HG03108 (cell line): ENCODE data around the gene UCN3.

Experiments used
- ATAC-seq: cut with Tn5 transposase; IDR thresholded peaks from one replicate; pipeline ENCODE4 v1.9.1; 2021; ENCODE audit warnings: moderate library complexity; ENCODE audit not compliant: unreplicated experiment

The UCN3 gene, protein sequence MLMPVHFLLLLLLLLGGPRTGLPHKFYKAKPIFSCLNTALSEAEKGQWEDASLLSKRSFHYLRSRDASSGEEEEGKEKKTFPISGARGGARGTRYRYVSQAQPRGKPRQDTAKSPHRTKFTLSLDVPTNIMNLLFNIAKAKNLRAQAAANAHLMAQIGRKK

DNA sequence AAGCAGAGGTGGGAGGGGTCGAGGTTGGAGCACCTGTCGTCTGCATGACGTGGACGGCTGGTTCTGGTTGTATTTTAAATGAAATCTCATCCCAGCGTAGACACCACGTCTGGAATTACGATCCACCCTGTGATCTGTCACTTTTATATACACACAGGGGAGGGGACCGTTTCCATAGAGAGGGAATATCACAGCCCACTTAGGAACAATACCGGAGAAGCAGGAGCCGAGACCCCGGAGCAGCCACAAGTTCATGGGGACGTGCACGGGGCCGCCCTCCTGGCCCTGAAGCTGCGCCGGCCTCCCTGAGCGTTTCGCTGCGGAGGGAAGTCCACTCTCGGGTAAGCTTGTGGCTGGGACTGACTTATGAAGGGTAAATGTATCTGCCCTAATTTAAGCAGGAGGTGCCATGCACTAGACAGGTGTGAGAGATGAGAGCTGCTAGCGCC is at the start of gene UCN3:
UCN3 (plus strand) TSS at position 77 of the 449 bp plus-strand sequence. CDS start 8,755 bp downstream, outside the sequence.
- no peak for ATAC-seq

DNA sequence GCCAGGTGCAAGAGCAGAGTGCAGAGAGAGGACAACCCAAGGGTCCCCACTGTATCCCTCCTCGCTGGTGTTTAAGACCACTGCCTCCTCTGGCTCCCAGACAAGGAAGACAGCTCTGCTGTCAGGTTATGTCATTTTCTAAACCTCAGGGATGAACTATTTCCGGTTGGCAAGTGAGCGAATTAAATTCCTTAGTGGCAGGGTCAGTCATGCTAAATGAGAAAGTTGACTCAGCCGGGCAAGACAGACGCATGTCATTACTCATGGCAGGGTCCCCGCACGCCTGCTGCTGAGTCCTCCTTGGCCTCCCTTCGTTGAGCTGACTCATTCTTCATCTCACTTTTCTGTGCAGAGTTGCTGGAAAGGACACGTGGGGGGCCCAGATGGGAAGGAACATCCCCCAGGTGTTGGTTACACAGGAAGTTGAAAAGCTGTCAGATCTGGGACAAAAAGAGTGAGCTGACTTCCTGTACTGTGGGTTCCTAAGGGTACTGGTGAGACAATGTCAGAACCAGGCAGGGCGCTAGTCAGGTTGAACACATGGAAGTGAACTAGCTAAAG is 47.1 kb upstream of the UCN3 start:
- no peak for ATAC-seq

GRCh38 chr10:5318148-5318547 is 46.6 kb upstream of the UCN3 start:
- no peak for ATAC-seq

- ATAC-seq = no peak
These were observed 44.9 kb upstream of the UCN3 start for GRCh38 chr10:5319863-5320262.

GRCh38 chr10:5321273-5321672 is 43.5 kb upstream of the UCN3 start:
- no peak for ATAC-seq

GRCh38 chr10:5323446-5323845 is 41.3 kb upstream of the UCN3 start:
- no peak for ATAC-seq

- no peak for ATAC-seq
These were observed 39.7 kb upstream of the UCN3 start for GRCh38 chr10:5325076-5325475.

GRCh38 chr10:5334196-5334880 is 30.4 kb upstream of the UCN3 start:
- ATAC-seq = no peak

DNA sequence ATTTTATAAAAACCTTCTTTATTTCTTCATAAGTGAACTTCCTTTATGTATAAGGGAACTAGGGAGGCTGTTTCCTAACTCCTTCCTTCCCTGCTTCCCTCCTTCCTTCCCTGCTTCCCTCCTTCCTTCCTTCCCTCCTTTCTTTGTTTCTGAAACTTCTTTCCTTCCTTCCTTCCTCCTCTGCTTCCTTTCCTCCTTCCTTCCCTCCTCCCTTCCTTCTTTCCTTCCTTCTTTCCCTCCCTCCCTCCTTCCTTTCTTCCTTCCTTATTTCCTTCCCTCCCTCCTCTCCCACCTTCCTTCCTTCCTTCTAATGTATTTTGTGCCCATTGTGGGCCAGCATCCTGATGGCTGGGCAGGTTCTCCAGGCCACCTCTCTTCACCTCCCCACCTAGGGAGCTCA is 26.8 kb upstream of the UCN3 start:
- ATAC-seq = no peak

DNA sequence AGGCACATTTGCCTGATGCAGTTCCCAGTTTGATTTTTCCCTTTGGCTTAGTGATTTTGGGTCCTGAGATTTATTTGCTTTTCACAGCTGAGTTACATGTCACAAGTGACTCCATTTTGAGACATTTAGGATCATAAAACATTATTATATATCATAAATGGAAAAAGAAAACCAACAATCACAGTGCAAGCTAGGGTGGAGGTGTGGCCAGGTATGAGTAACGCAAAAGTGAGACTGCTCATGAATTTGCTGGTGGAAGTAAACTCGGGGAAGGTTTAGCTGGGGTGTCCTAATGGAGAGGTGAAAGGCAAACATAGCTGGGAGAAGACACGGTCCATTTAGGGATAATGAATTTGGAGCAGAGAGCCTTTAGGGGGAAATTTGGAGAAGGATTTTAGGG is 21.7 kb upstream of the UCN3 start:
- no peak for ATAC-seq

DNA sequence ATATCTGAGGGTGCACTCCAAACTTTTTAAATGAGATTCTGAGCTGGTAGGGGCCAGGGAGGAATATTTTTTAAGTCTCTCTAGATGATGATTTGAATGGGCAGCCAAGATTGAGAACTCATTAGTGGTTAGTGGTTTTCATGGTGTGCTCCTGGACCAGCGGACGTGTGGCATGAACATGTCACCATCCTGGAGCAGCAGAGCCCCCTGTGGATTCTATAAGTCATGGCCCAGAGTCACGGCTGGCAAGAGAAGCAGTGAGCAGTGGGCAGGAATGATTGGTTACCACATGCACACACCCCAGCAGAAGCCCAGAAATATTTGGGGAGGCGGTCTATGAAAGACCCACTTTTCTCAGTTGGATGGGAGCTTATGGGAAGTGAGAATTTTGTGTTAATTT is 21.2 kb upstream of the UCN3 start:
- no peak for ATAC-seq

DNA sequence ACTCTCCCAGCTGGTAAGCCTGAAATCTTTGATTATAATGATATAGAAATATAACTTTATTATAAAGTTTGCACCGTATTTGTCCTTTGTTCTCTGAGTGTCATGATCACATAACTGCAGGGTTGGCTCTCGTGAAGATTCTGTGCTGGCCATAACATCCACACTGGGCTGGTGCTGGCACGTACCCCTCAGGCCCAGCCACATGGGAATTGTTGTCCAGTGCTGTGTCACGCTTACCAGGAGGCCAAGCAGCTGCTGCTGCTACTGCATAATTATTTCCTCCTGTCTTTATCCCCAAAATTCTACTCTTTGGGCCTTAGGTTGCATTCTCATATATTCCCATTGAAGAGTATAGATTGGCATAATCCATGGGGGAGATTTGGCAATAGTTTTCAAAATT is 20.8 kb upstream of the UCN3 start:
- ATAC-seq = no peak

DNA sequence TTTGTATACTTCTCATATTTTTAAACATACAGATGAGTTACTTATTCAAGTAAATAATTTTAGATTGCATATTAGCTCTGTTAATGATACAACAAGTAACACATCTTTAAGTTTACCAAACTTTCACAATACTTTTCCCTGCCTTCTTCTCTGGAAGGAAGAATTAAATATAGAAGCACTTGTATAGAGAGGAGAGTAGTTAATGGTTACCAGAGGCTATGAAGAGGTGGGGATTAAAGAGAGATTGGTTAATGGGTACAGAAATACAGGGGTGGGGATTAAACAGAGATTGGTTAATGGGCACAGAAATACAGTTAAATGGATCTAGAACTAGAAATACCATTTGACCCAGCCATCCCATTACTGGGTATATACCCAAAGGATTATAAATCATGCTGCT is 20.0 kb upstream of the UCN3 start:
- ATAC-seq = no peak

GRCh38 chr10:5346881-5347280 is 17.9 kb upstream of the UCN3 start:
- ATAC-seq = no peak

- ATAC-seq = no peak
These were observed 15.4 kb upstream of the UCN3 start for GRCh38 chr10:5349362-5349761.

- no peak for ATAC-seq
These were observed 10.7 kb upstream of the UCN3 start for GRCh38 chr10:5354068-5354467.

GRCh38 chr10:5355594-5356301 is 9.0 kb upstream of the UCN3 start:
- no peak for ATAC-seq

GRCh38 chr10:5356302-5356763 is 8.4 kb upstream of the UCN3 start:
- ATAC-seq = no peak

DNA sequence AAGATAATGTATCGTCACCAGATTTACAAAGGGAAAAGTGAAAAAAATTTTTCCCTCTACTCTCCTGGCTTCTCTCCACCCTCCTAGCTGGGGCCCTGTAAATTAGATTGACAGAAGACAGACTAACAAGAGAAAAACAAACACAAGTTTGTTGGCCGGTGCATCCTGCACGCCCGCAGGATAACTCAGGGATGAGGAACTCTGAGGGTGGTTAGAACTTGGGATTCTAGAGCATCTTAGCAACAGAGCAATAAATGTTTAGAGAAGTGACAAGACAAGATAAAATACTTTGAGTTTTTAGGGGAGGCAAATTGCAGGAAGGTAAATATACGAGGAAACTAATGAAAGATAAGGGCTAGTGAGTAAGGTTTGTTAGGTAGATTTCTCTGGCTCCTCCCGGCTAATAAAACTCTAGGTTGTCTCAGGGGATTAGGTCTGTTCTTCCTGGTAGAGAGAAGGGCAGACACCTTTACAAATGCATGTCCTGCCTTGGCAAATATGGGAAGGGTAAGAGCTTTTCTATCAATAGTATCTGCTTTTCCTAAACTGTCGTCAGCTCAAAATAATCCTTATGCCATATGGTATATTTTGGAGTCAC is 4.3 kb upstream of the UCN3 start:
- ATAC-seq = no peak

GRCh38 chr10:5361966-5362365 is 2.8 kb upstream of the UCN3 start:
- no peak for ATAC-seq

GRCh38 chr10:5362873-5363272 is 1.9 kb upstream of the UCN3 start:
- ATAC-seq = no peak
